Measurements from ENCODE around the gene ARL4C. TPM values are rescaled to one million over a fixed set of nuclear protein-coding genes. Genes with fewer than 3 reads are reported as not detected.

The ARL4C gene, protein sequence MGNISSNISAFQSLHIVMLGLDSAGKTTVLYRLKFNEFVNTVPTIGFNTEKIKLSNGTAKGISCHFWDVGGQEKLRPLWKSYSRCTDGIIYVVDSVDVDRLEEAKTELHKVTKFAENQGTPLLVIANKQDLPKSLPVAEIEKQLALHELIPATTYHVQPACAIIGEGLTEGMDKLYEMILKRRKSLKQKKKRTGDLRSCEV
- total RNA-seq (2022; extraction: Qiagen RNA extraction), result 32.1 to 41.4 TPM (median 37.7 TPM) in 5 replicates

GRCh38 chr2:234496835-234497593, at the start of gene ARL4C:
TSS of gene ARL4C (minus strand) at chr2:234497081. CDS start at chr2:234496586, 495 bp downstream.

Data from A549 treated with dexamethasone at 1 μM for 4 hours (cell line).